HG02759 (cell line): Measurements from ENCODE around the gene SLC15A2.
"Not testable (repeated sequence)": the region's sequence is repeated elsewhere in the genome, so short reads cannot be mapped to it uniquely, and the experiment has no call there.

Source experiments
- ATAC-seq: cut with Tn5 transposase; IDR thresholded peaks from one replicate; pipeline ENCODE4 v1.9.1; 2021; ENCODE audit warnings: mild to moderate bottlenecking, moderate library complexity; ENCODE audit not compliant: unreplicated experiment

The SLC15A2 gene

GRCh38 chr3:121894301-121894990 is at the start of gene SLC15A2:
Gene SLC15A2, plus strand, starts transcription at chr3:121894401. Its CDS starts 76 bp downstream, at chr3:121894477.
- ATAC-seq, result no peak

GRCh38 chr3:121844892-121845291 is 49.3 kb upstream of the SLC15A2 start:
- no peak for ATAC-seq

GRCh38 chr3:121852256-121852655 is 41.9 kb upstream of the SLC15A2 start:
- ATAC-seq, result no peak

GRCh38 chr3:121855555-121855954 is 38.6 kb upstream of the SLC15A2 start:
- no peak for ATAC-seq

GRCh38 chr3:121857778-121858177 is 36.4 kb upstream of the SLC15A2 start:
- not testable (repeated sequence) for ATAC-seq

GRCh38 chr3:121863247-121863646 is 31.0 kb upstream of the SLC15A2 start:
- ATAC-seq, result not testable (repeated sequence)

GRCh38 chr3:121863801-121864200 is 30.4 kb upstream of the SLC15A2 start:
- ATAC-seq, result no peak

GRCh38 chr3:121869736-121870135 is 24.5 kb upstream of the SLC15A2 start:
- no peak for ATAC-seq

GRCh38 chr3:121870717-121871116 is 23.5 kb upstream of the SLC15A2 start:
- no peak for ATAC-seq

- no peak for ATAC-seq
Observed at GRCh38 chr3:121871430-121871829, 22.8 kb upstream of the SLC15A2 start.

GRCh38 chr3:121878411-121878810 is 15.8 kb upstream of the SLC15A2 start:
- ATAC-seq, result no peak

GRCh38 chr3:121883507-121883906 is 10.7 kb upstream of the SLC15A2 start:
- ATAC-seq, result no peak

GRCh38 chr3:121885386-121885785 is 8.8 kb upstream of the SLC15A2 start:
- no peak for ATAC-seq

- no peak for ATAC-seq
Observed at GRCh38 chr3:121895121-121895520, 920 bp downstream of the SLC15A2 start.

GRCh38 chr3:121895736-121896135 is 1.5 kb downstream of the SLC15A2 start:
- ATAC-seq, result no peak

GRCh38 chr3:121896823-121897222 is 2.6 kb downstream of the SLC15A2 start:
- no peak for ATAC-seq

GRCh38 chr3:121897296-121897695 is 3.1 kb downstream of the SLC15A2 start:
- ATAC-seq, result no peak

GRCh38 chr3:121913305-121913990 is 19.2 kb downstream of the SLC15A2 start:
- ATAC-seq, result no peak

GRCh38 chr3:121914081-121914998 is 20.1 kb downstream of the SLC15A2 start:
- ATAC-seq, result no peak

- no peak for ATAC-seq
Observed at GRCh38 chr3:121916189-121916588, 22.0 kb downstream of the SLC15A2 start.

- no peak for ATAC-seq
Observed at GRCh38 chr3:121918779-121919483, 24.7 kb downstream of the SLC15A2 start.
